T follicular helper cell (primary cell): ENCODE data around the gene TFPT.

Source experiments
- DNase-seq: peaks from one replicate; pipeline ENCODE4 v3.0.0-alpha.2; 2020; ENCODE audit warnings: low read depth
- total RNA-seq, 2 experiments: gene quantifications; one replicate each; lab custom pipeline; 2026; lab: John Stamatoyannopoulos, UW

Gene TFPT
- 16.4 to 17.9 reads per million in 2 experiments for total RNA-seq

- DNase-seq = peak; percentile 97
Measured at GRCh38 chr19:54115109-54116063, at the start of gene TFPT, which contains the start of gene PRPF31. Gene TFPT (minus strand): TSS chr19:54115657. CDS start chr19:54115269, 388 bp downstream. Gene PRPF31 (plus strand): TSS chr19:54115754. CDS start chr19:54118279, 2,525 bp downstream.

GRCh38 chr19:54165222-54165621 lies 49.8 kb upstream of the TFPT start:
- DNase-seq = no peak

- DNase-seq = no peak
Measured at GRCh38 chr19:54164369-54165068, 49.1 kb upstream of the TFPT start.

GRCh38 chr19:54162884-54163283 lies 47.4 kb upstream of the TFPT start:
- DNase-seq = no peak

GRCh38 chr19:54162241-54162805 lies 46.9 kb upstream of the TFPT start:
- DNase-seq = peak; percentile 73

- no peak for DNase-seq
Measured at GRCh38 chr19:54160854-54161253, 45.4 kb upstream of the TFPT start.

GRCh38 chr19:54160182-54160811 lies 44.8 kb upstream of the TFPT start:
- no peak for DNase-seq

- DNase-seq = peak; percentile 99
Measured at GRCh38 chr19:54159352-54160181, 44.1 kb upstream of the TFPT start, which contains the start of gene LENG1. Gene LENG1 (minus strand): TSS chr19:54159721. CDS start chr19:54159695, 26 bp downstream.

GRCh38 chr19:54158812-54159351 lies 43.4 kb upstream of the TFPT start:
- no peak for DNase-seq

- no peak for DNase-seq
Measured at GRCh38 chr19:54156953-54157352, 41.5 kb upstream of the TFPT start.

- no peak for DNase-seq
Measured at GRCh38 chr19:54156490-54156889, 41.0 kb upstream of the TFPT start.

GRCh38 chr19:54155694-54156093 lies 40.2 kb upstream of the TFPT start:
- DNase-seq = no peak

GRCh38 chr19:54154603-54155345 lies 39.3 kb upstream of the TFPT start:
- DNase-seq = no peak

- DNase-seq = no peak
Measured at GRCh38 chr19:54153731-54154326, 38.4 kb upstream of the TFPT start.

- no peak for DNase-seq
Measured at GRCh38 chr19:54152878-54153524, 37.5 kb upstream of the TFPT start.

GRCh38 chr19:54152267-54152666 lies 36.8 kb upstream of the TFPT start:
- no peak for DNase-seq

GRCh38 chr19:54151362-54152035 lies 36.0 kb upstream of the TFPT start:
- no peak for DNase-seq
